Memory B cell (primary cell): ENCODE measurements around the gene ERO1B.
"Not testable (repeated sequence)": the region's sequence is repeated elsewhere in the genome, so short reads cannot be mapped to it uniquely, and the experiment has no call there.

Source experiments
- ATAC-seq: fragments of 150-1000 bp; cut with Tn5 transposase; 2 replicates; pipeline ENCODE4 v1.10.0; 2021; ENCODE audit warnings: low read depth, mild to moderate bottlenecking, moderate library complexity
- DNase-seq, 2 donors: peaks; one replicate each; pipeline ENCODE4 v3.0.0; 2022; ENCODE audit warnings: low spot score in 2 of 2
- H3K27ac Mint-ChIP-seq: one replicate; pipeline ENCODE4 v1.8.0; 2022; ENCODE audit warnings: mild to moderate bottlenecking, moderate library complexity, mixed read lengths
- H3K27me3 Mint-ChIP-seq: one replicate; pipeline ENCODE4 v1.8.0; 2022; ENCODE audit warnings: mixed read lengths
- H3K36me3 Mint-ChIP-seq: one replicate; pipeline ENCODE4 v1.8.0; 2022; ENCODE audit warnings: mild to moderate bottlenecking, mixed read lengths
- H3K4me1 Mint-ChIP-seq: one replicate; pipeline ENCODE4 v1.8.0; 2022; ENCODE audit warnings: mixed read lengths
- H3K4me3 Mint-ChIP-seq: one replicate; pipeline ENCODE4 v1.8.0; 2022; ENCODE audit warnings: mild to moderate bottlenecking, moderate library complexity, mixed read lengths
- H3K9me3 Mint-ChIP-seq: one replicate; pipeline ENCODE4 v1.8.0; 2022; ENCODE audit warnings: mixed read lengths

ERO1B gene

GRCh38 chr1:236281654-236282424, at the start of gene ERO1B:
TSS of gene ERO1B (minus strand) at chr1:236281958. CDS start at chr1:236281783, 175 bp downstream.
- no peaks in the 10 kb centered on the region for H3K27me3 Mint-ChIP-seq
- peaks cover 4% of the 10 kb centered on the region for H3K36me3 Mint-ChIP-seq
- DNase-seq (peak; percentile 96 to 97), ATAC-seq (peak; percentile 90)
- peak within 1 kb of the TSS; percentile 91 for H3K4me3 Mint-ChIP-seq
- peak within 1 kb of the TSS; percentile 64 for H3K27ac Mint-ChIP-seq
- H3K9me3 Mint-ChIP-seq, result no peaks in the 10 kb centered on the region
- H3K4me1 Mint-ChIP-seq, result peaks cover 27% of the 10 kb centered on the region

- not testable (repeated sequence) for H3K27ac Mint-ChIP-seq, H3K27me3 Mint-ChIP-seq, H3K4me1 Mint-ChIP-seq, DNase-seq, ATAC-seq, H3K4me3 Mint-ChIP-seq, H3K9me3 Mint-ChIP-seq, H3K36me3 Mint-ChIP-seq
Observed at GRCh38 chr1:236331412-236331811, 49.7 kb upstream of the ERO1B start.

GRCh38 chr1:236326432-236326831, 44.7 kb upstream of the ERO1B start:
- ATAC-seq (no peak), DNase-seq (no peak)
- H3K27ac Mint-ChIP-seq, result no peak overlapping the region
- H3K4me1 Mint-ChIP-seq, result no peaks in the 10 kb centered on the region
- H3K9me3 Mint-ChIP-seq, result peaks cover 14% of the 10 kb centered on the region
- H3K27me3 Mint-ChIP-seq, result peaks cover 1% of the 10 kb centered on the region
- no peak overlapping the region for H3K4me3 Mint-ChIP-seq
- H3K36me3 Mint-ChIP-seq, result peaks cover 6% of the 10 kb centered on the region

GRCh38 chr1:236325567-236325966, 43.8 kb upstream of the ERO1B start:
- no peak for ATAC-seq
- H3K4me1 Mint-ChIP-seq, result no peaks in the 10 kb centered on the region
- no peak overlapping the region for H3K4me3 Mint-ChIP-seq
- no peak for DNase-seq
- no peak overlapping the region for H3K27ac Mint-ChIP-seq
- peaks cover 1% of the 10 kb centered on the region for H3K27me3 Mint-ChIP-seq
- H3K36me3 Mint-ChIP-seq, result peaks cover 6% of the 10 kb centered on the region
- peaks cover 19% of the 10 kb centered on the region for H3K9me3 Mint-ChIP-seq

GRCh38 chr1:236323819-236324411, 42.2 kb upstream of the ERO1B start:
- Mint-ChIP-seq H3K4me1 (no peaks in the 10 kb centered on the region), H3K36me3 (peaks cover 6% of the 10 kb centered on the region), H3K4me3 (no peak overlapping the region), H3K27ac (no peak overlapping the region), H3K9me3 (peaks cover 19% of the 10 kb centered on the region), H3K27me3 (peaks cover 1% of the 10 kb centered on the region)
- ATAC-seq (no peak), DNase-seq (no peak)

- no peaks in the 10 kb centered on the region for H3K4me1 Mint-ChIP-seq
- H3K27me3 Mint-ChIP-seq, result peaks cover 3% of the 10 kb centered on the region
- no peak for ATAC-seq
- DNase-seq, result no peak
- H3K36me3 Mint-ChIP-seq, result peaks cover 6% of the 10 kb centered on the region
- no peak overlapping the region for H3K27ac Mint-ChIP-seq
- H3K9me3 Mint-ChIP-seq, result peaks cover 19% of the 10 kb centered on the region
- no peak overlapping the region for H3K4me3 Mint-ChIP-seq
Observed at GRCh38 chr1:236322566-236323409, 41.0 kb upstream of the ERO1B start.

- Mint-ChIP-seq H3K4me1 (no peaks in the 10 kb centered on the region), H3K36me3 (peaks cover 6% of the 10 kb centered on the region), H3K4me3 (no peak overlapping the region), H3K9me3 (peaks cover 19% of the 10 kb centered on the region), H3K27me3 (peaks cover 3% of the 10 kb centered on the region), H3K27ac (no peak overlapping the region)
- ATAC-seq (no peak), DNase-seq (no peak)
Observed at GRCh38 chr1:236321101-236321500, 39.3 kb upstream of the ERO1B start.

GRCh38 chr1:236320671-236321070, 38.9 kb upstream of the ERO1B start:
- H3K27me3 Mint-ChIP-seq, result peaks cover 5% of the 10 kb centered on the region
- no peak overlapping the region for H3K27ac Mint-ChIP-seq
- H3K4me3 Mint-ChIP-seq, result no peak overlapping the region
- ATAC-seq (no peak), DNase-seq (no peak)
- H3K9me3 Mint-ChIP-seq, result peaks cover 19% of the 10 kb centered on the region
- H3K36me3 Mint-ChIP-seq, result peaks cover 6% of the 10 kb centered on the region
- no peaks in the 10 kb centered on the region for H3K4me1 Mint-ChIP-seq

- H3K4me1 Mint-ChIP-seq, result no peaks in the 10 kb centered on the region
- no peak overlapping the region for H3K4me3 Mint-ChIP-seq
- H3K36me3 Mint-ChIP-seq, result peaks cover 6% of the 10 kb centered on the region
- peaks cover 19% of the 10 kb centered on the region for H3K9me3 Mint-ChIP-seq
- no peak for ATAC-seq
- DNase-seq, result no peak
- peaks cover 6% of the 10 kb centered on the region for H3K27me3 Mint-ChIP-seq
- no peak overlapping the region for H3K27ac Mint-ChIP-seq
Observed at GRCh38 chr1:236320214-236320613, 38.5 kb upstream of the ERO1B start.

GRCh38 chr1:236316437-236316836, 34.7 kb upstream of the ERO1B start:
- Mint-ChIP-seq H3K27me3 (peaks cover 6% of the 10 kb centered on the region), H3K9me3 (peaks cover 6% of the 10 kb centered on the region), H3K27ac (no peak overlapping the region), H3K36me3 (no peaks in the 10 kb centered on the region), H3K4me1 (no peaks in the 10 kb centered on the region), H3K4me3 (no peak overlapping the region)
- ATAC-seq, result no peak
- no peak for DNase-seq

GRCh38 chr1:236315518-236315917, 33.8 kb upstream of the ERO1B start:
- H3K4me1 Mint-ChIP-seq, result no peaks in the 10 kb centered on the region
- H3K9me3 Mint-ChIP-seq, result no peaks in the 10 kb centered on the region
- H3K27ac Mint-ChIP-seq, result no peak overlapping the region

GRCh38 chr1:236315092-236315491, 33.3 kb upstream of the ERO1B start:
- peaks cover 7% of the 10 kb centered on the region for H3K27me3 Mint-ChIP-seq
- no peaks in the 10 kb centered on the region for H3K9me3 Mint-ChIP-seq
- no peaks in the 10 kb centered on the region for H3K36me3 Mint-ChIP-seq
- H3K4me1 Mint-ChIP-seq, result no peaks in the 10 kb centered on the region
- H3K27ac Mint-ChIP-seq, result no peak overlapping the region
- DNase-seq (no peak), ATAC-seq (no peak)
- H3K4me3 Mint-ChIP-seq, result no peak overlapping the region

More at GRCh38 chr1:236315518-236315917, 33.8 kb upstream of the ERO1B start:
- ATAC-seq, result no peak
- H3K4me3 Mint-ChIP-seq, result no peak overlapping the region
- no peak for DNase-seq
- H3K27me3 Mint-ChIP-seq, result peaks cover 6% of the 10 kb centered on the region
- H3K36me3 Mint-ChIP-seq, result no peaks in the 10 kb centered on the region

- not testable (repeated sequence) for ATAC-seq, DNase-seq, H3K36me3 Mint-ChIP-seq, H3K4me3 Mint-ChIP-seq, H3K27me3 Mint-ChIP-seq, H3K9me3 Mint-ChIP-seq, H3K4me1 Mint-ChIP-seq, H3K27ac Mint-ChIP-seq
Observed at GRCh38 chr1:236314050-236314449, 32.3 kb upstream of the ERO1B start.

GRCh38 chr1:236313427-236313826, 31.7 kb upstream of the ERO1B start:
- no peaks in the 10 kb centered on the region for H3K4me1 Mint-ChIP-seq
- no peak for ATAC-seq
- no peak overlapping the region for H3K4me3 Mint-ChIP-seq
- H3K36me3 Mint-ChIP-seq, result no peaks in the 10 kb centered on the region
- no peaks in the 10 kb centered on the region for H3K9me3 Mint-ChIP-seq
- H3K27me3 Mint-ChIP-seq, result peaks cover 6% of the 10 kb centered on the region
- DNase-seq, result no peak
- no peak overlapping the region for H3K27ac Mint-ChIP-seq
